A549 treated with Hydrocortisone at 1 μM for 4 hours (cell line): ENCODE results near the gene SLC10A2. TPM values are rescaled to one million over a fixed set of nuclear protein-coding genes. Genes with fewer than 3 reads are reported as not detected.

Experiments
- total RNA-seq: library from RNA; stranded (reverse); fragments of 200-300 nt; extraction: Qiagen RNA extraction; gene quantifications from 5 replicates; pipeline ENCODE4 v1.2.3, GENCODE V29; 2022

Gene SLC10A2
- total RNA-seq, result not detected in 5 replicates

GRCh38 chr13:103066079-103066780 is at the start of gene SLC10A2:
Gene SLC10A2, minus strand, starts transcription at chr13:103066417. Its CDS starts 168 bp downstream, at chr13:103066249.

Other genes with a start within 250 kb of the SLC10A2 start
- 15.5 to 20.3 TPM (median 16.6 TPM) in 5 replicates for gene ERCC5, start 220.4 kb downstream of the SLC10A2 start, total RNA-seq